ENCODE results near the gene SEMA3E.
"Not testable (repeated sequence)": the region's sequence is repeated elsewhere in the genome, so short reads cannot be mapped to it uniquely, and the experiment has no call there.

Gene SEMA3E

GRCh38 chr7:83447681-83448080, 201.3 kb downstream of the SEMA3E start:
- no peak for DNase-seq

- no peak for DNase-seq
These were observed 202.8 kb downstream of the SEMA3E start for GRCh38 chr7:83446102-83446669.

- DNase-seq = no peak
These were observed 206.0 kb downstream of the SEMA3E start for GRCh38 chr7:83442911-83443310.

- DNase-seq = no peak
These were observed 209.9 kb downstream of the SEMA3E start for GRCh38 chr7:83439026-83439425.

- DNase-seq = not testable (repeated sequence)
These were observed 218.7 kb downstream of the SEMA3E start for GRCh38 chr7:83430289-83430688.

GRCh38 chr7:83429493-83429892, 219.4 kb downstream of the SEMA3E start:
- no peak for DNase-seq

GRCh38 chr7:83427884-83428283, 221.1 kb downstream of the SEMA3E start:
- no peak for DNase-seq

GRCh38 chr7:83426325-83426724, 222.6 kb downstream of the SEMA3E start:
- no peak for DNase-seq

GRCh38 chr7:83419013-83419412, 229.9 kb downstream of the SEMA3E start:
- DNase-seq = no peak

- peak; percentile 8 for DNase-seq
These were observed 233.1 kb downstream of the SEMA3E start for GRCh38 chr7:83415840-83416239.

GRCh38 chr7:83414947-83415346, 234.0 kb downstream of the SEMA3E start:
- no peak for DNase-seq

GRCh38 chr7:83413831-83414230, 235.1 kb downstream of the SEMA3E start:
- peak; percentile 35 for DNase-seq

- DNase-seq = peak; percentile 52
These were observed 235.5 kb downstream of the SEMA3E start for GRCh38 chr7:83413424-83413823.

- DNase-seq = peak; percentile 48
These were observed 237.8 kb downstream of the SEMA3E start for GRCh38 chr7:83410989-83411591.

- DNase-seq = no peak
These were observed 254.2 kb downstream of the SEMA3E start for GRCh38 chr7:83394776-83395175.

- DNase-seq = no peak
These were observed 260.5 kb downstream of the SEMA3E start for GRCh38 chr7:83388436-83388835.

- DNase-seq = no peak
These were observed 282.3 kb downstream of the SEMA3E start for GRCh38 chr7:83366629-83367028.

GRCh38 chr7:83365746-83366145, 283.2 kb downstream of the SEMA3E start:
- DNase-seq = peak; percentile 2

- peak; percentile 9 for DNase-seq
These were observed 285.9 kb downstream of the SEMA3E start for GRCh38 chr7:83362871-83363550.

GRCh38 chr7:83359108-83359507, 289.8 kb downstream of the SEMA3E start:
- no peak for DNase-seq

GRCh38 chr7:83355143-83355542, 293.8 kb downstream of the SEMA3E start:
- DNase-seq = peak; percentile 11

GRCh38 chr7:83347945-83348444, 300.9 kb downstream of the SEMA3E start:
- peak; percentile 73 for DNase-seq

- no peak for DNase-seq
These were observed 309.0 kb downstream of the SEMA3E start for GRCh38 chr7:83339907-83340306.

GRCh38 chr7:83338277-83338950, 310.5 kb downstream of the SEMA3E start:
- DNase-seq = no peak

Measured in fibroblast of skin of right biceps (primary cell).